AG09319 (cell line): Measurements from ENCODE around the gene SMS.

Experiments
- DNase-seq: peaks from one replicate; pipeline ENCODE4 v3.0.0-alpha.2; 2010; ENCODE audit warnings: low read depth; ENCODE audit errors: extremely low read depth
- CTCF ChIP-seq: IDR thresholded peaks from 2 replicates; pipeline ENCODE4 v1.5.1; 2011; ENCODE audit warnings: low read depth, mild to moderate bottlenecking, inconsistent platforms, low read length, moderate library complexity

SMS gene

DNA sequence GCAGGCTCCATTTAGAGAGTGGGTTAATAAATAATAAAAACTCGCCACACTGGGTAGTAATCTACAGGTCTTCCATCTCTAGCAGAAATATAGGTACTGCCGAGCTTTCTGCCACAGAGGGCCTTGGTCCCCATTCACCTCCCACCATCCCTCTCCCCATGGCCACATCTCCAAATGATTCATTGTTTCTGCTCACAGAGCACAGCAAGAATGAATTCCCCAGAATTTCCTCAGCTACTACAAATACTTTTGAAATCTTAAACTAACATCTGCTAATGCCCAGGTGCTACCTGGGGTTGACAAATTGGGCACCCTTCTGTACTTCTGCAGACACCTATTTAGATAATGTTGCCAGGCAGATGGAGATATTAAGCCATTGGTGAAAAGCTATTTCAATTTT lies 96.7 kb downstream of the SMS start:
- DNase-seq = no peak
- no peak for TF ChIP-seq CTCF

- no peak for TF ChIP-seq CTCF
- DNase-seq = no peak
Measured at GRCh38 chrX:22037911-22038537, 97.5 kb downstream of the SMS start.

- no peak for TF ChIP-seq CTCF
- no peak for DNase-seq
Measured at GRCh38 chrX:22039541-22039940, 99.0 kb downstream of the SMS start.

DNA sequence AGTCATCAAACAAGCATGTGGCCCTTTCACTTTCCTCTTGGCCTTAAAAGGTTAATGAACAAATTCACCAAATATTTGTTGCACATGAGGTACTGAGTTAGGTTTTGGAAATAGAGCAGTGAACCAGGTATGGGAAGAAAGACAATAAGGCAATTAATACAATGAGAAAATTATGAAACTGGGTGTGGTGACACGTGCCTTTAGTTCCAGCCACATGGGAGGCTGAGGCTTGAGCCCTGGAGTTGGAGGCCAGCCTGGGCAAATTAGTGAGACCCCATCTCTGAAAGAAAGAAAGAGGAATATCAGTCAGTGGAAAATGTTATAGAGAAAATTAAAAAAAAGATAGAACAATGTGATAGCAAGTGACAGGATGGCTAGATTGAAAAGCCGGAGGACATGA lies 99.7 kb downstream of the SMS start:
- DNase-seq = no peak
- no peak for TF ChIP-seq CTCF

DNA sequence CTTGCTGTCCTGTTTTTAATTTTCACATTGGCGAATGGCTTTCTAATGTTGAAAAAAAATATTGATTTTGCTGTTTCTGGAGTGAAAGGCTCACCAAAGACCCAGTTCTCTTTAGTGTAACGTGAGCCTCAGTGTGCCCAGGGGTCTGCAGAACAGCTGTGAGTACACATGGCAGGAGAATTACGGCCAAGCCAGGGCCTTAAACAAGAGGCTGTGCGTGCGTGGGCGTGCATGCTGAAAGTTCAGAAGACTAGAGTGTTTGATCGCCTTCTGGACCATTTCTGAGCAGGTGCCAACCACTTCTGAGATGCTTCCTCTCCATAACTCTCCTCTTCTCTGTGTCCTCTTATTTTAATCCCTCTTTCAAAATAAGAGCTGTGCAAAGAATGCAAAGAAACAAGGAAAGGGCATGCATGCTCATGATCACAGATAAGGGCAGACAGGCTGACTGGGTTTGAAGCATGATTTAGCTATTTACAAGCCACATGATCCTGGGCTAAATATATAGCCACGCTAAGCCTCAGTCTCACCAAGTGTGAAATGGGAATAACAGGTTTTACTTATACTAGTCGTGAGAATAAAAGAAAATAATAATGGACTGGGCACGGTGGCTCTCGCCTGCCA lies 101.5 kb downstream of the SMS start:
- DNase-seq = no peak
- no peak for TF ChIP-seq CTCF

- TF ChIP-seq CTCF = no peak
- DNase-seq = no peak
Measured at GRCh38 chrX:22043872-22044271, 103.4 kb downstream of the SMS start.
